ENCODE measurements around the gene NOD2.

NOD2 gene

GRCh38 chr16:50722405-50722737, 29.0 kb downstream of the NOD2 start:
- H3K36me3 ChIP-seq (ENCODE audit: control insufficient read depth, insufficient read depth, low read length) = peaks cover 9% of the 10 kb centered on the region
- no peak for TF ChIP-seq CTCF (IDR thresholded peaks at IDR 0.05; ENCODE audit: insufficient read depth, low read length, poor library complexity, severe bottlenecking)
- DNase-seq (ENCODE audit: extremely low read depth, insufficient read length) = no peak
- no peak overlapping the region for H3K4me3 ChIP-seq (replicated peaks; ENCODE audit: low read depth, low read length)
- H3K27me3 ChIP-seq (replicated peaks; ENCODE audit: control insufficient read depth, insufficient read depth, low read length) = no peaks in the 10 kb centered on the region

- Histone ChIP-seq H3K36me3 (ENCODE audit: control insufficient read depth, insufficient read depth, low read length) (peaks cover 9% of the 10 kb centered on the region), H3K4me3 (replicated peaks; ENCODE audit: low read depth, low read length) (no peak overlapping the region), H3K27me3 (replicated peaks; ENCODE audit: control insufficient read depth, insufficient read depth, low read length) (no peaks in the 10 kb centered on the region)
- DNase-seq (ENCODE audit: extremely low read depth, insufficient read length) = no peak
- TF ChIP-seq CTCF (IDR thresholded peaks at IDR 0.05; ENCODE audit: insufficient read depth, low read length, poor library complexity, severe bottlenecking) = no peak
These were observed 29.6 kb downstream of the NOD2 start for GRCh38 chr16:50722960-50723359.

- no peak for DNase-seq (ENCODE audit: extremely low read depth, insufficient read length)
- Histone ChIP-seq H3K36me3 (ENCODE audit: control insufficient read depth, insufficient read depth, low read length) (peaks cover 9% of the 10 kb centered on the region), H3K27me3 (replicated peaks; ENCODE audit: control insufficient read depth, insufficient read depth, low read length) (no peaks in the 10 kb centered on the region), H3K4me3 (replicated peaks; ENCODE audit: low read depth, low read length) (no peak overlapping the region)
- TF ChIP-seq CTCF (IDR thresholded peaks at IDR 0.05; ENCODE audit: insufficient read depth, low read length, poor library complexity, severe bottlenecking) = no peak
These were observed 30.9 kb downstream of the NOD2 start for GRCh38 chr16:50724306-50724705.

- no peak for TF ChIP-seq CTCF (IDR thresholded peaks at IDR 0.05; ENCODE audit: insufficient read depth, low read length, poor library complexity, severe bottlenecking)
- Histone ChIP-seq H3K36me3 (ENCODE audit: control insufficient read depth, insufficient read depth, low read length) (peaks cover 2% of the 10 kb centered on the region), H3K27me3 (replicated peaks; ENCODE audit: control insufficient read depth, insufficient read depth, low read length) (no peaks in the 10 kb centered on the region), H3K4me3 (replicated peaks; ENCODE audit: low read depth, low read length) (no peak overlapping the region)
- no peak for DNase-seq (ENCODE audit: extremely low read depth, insufficient read length)
These were observed 38.0 kb downstream of the NOD2 start for GRCh38 chr16:50731130-50731988.

GRCh38 chr16:50731989-50732832, 38.8 kb downstream of the NOD2 start:
- H3K27me3 ChIP-seq (replicated peaks; ENCODE audit: control insufficient read depth, insufficient read depth, low read length) = no peaks in the 10 kb centered on the region
- peaks cover 2% of the 10 kb centered on the region for H3K36me3 ChIP-seq (ENCODE audit: control insufficient read depth, insufficient read depth, low read length)
- no peak for TF ChIP-seq CTCF (IDR thresholded peaks at IDR 0.05; ENCODE audit: insufficient read depth, low read length, poor library complexity, severe bottlenecking)
- H3K4me3 ChIP-seq (replicated peaks; ENCODE audit: low read depth, low read length) = no peak overlapping the region
- no peak for DNase-seq (ENCODE audit: extremely low read depth, insufficient read length)
